Middle frontal gyrus (tissue), 1 donor: ENCODE results near the gene BICDL2.
"Not testable (repeated sequence)": the region's sequence is repeated elsewhere in the genome, so short reads cannot be mapped to it uniquely, and the experiment has no call there.

Source experiments
- DNase-seq: peaks from one replicate; pipeline ENCODE4 v3.0.0-alpha.2; 2015; ENCODE audit warnings: low spot score; ENCODE audit errors: extremely low spot score

The BICDL2 gene

DNA sequence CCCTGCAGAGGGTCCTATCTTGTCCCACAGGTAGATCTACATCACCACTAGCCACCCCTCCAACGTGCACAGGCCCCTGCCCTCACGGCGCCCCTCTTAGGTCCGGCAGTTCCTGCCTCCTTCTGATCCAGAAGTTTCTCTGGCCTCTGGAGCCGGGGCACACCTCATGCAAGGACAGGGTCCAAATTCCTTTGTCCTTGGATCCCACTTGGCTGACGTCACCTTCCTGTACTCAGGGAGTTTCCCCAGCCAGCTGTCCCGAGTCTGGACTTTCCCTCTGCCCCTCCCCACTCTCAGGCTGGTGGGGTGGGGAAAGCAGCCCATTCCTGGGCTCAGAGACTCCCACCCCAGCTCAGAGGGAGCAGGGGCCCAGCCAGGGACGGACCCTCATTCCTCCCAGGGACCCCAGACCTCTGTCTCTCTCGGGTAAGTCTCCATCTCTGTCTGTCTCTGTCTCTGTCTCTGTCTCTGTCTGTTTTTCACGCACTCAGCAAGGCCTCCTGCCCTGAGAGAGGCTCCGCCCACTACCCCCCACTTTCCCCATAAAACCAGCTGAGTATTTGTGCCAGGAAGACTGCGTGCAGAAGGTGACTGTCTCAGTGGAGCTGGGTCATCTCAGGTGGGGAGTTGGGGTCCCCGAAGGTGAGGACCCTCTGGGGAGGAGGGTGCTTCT, 28.5 kb upstream of the BICDL2 start, which contains the start of gene IL32:
IL32 (plus strand) TSS at position 572 of the 673 bp plus-strand sequence. CDS start 172 bp downstream, outside the sequence.
- DNase-seq, result no peak

DNA sequence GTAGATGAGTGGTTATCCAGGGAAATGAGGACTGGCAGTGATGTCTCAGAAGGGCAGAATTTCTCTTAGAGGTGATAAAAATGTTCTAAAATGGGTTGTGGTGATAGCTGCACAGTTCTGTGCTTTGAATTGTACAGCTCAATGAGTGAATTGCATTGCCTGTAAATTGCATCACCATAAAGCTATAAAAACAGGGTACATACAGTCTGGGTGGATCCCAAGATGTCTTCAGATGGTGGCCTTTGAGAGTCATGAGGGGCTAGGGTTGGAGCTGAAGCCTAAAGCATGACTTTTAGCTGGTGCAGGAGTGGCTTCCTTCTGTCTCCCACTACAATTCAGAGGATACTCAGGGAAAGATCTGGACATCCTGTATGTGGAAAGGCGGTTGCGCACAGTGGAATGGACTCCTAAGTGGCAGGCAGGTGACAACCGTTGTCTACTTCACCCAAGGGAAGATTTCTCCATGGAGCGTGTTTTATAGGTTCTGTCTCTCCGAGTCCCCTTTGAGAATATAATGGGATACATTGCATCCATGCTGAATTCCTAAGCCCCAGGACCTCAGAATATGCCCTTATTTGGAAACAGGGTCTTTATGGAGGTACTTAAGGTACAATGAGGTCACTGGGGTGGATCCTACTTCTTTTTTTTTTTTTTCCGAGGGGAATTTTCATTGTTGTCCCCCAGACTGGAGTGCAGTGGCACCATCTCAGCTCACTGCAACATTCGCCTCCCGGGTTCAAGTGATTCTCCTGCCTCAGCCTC, 27.1 kb upstream of the BICDL2 start:
- DNase-seq, result no peak

DNA sequence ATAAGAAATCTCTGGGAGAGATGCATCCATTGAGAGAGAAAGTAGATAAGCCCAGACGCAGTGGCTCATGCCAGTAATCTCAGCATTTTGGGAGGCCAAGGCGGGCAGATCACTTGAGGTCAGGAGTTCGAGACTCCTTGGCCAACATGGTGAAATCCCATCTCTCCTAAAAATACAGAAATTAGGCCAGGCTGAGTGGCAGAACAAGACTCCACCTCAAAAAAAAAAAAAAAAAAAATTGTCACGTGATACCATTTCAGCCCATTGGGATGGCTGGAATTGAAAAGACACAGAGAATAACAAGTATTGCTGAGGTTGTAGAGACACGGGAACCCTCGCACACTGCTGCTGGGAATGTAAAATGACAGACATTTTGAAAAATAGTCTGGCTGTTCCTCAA, 25.8 kb upstream of the BICDL2 start:
- DNase-seq, result no peak

DNA sequence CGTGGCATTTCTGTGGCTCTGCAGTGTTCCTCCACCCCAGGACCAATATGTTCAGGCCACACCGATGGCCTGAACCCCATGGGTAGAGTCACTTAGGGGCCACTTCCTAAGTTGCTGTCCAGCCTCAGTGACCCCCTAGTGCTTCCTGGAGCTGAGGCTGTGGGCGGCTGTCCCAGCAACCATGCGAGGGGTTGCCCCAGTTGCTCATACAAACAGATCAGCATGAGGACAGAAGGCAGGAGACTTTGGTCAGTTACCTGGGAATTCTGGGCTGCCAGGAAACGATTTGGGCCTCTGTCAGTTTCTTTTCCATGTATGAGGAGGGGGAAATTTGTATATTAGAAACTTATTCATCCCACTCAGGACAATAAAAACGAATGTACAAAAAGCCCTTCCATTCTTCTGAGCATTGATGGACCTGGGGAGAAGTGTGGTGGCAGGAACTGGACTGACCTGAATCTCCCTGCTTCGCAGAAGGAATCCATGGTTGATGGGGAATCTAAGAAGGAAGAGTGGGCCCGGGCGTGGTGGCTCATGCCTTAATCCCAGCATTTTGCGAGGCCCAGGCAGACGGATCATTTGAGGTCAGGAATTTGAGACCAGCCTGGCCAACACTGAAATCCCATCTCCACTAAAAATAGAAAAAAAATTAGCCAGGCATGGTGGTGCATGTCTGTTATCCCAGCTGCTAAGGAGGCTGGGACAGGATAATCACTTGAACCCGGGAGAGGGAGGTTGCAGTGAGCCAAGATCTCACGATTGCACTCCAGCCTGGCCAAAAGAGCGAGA, 23.8 kb upstream of the BICDL2 start:
- DNase-seq, result no peak

DNA sequence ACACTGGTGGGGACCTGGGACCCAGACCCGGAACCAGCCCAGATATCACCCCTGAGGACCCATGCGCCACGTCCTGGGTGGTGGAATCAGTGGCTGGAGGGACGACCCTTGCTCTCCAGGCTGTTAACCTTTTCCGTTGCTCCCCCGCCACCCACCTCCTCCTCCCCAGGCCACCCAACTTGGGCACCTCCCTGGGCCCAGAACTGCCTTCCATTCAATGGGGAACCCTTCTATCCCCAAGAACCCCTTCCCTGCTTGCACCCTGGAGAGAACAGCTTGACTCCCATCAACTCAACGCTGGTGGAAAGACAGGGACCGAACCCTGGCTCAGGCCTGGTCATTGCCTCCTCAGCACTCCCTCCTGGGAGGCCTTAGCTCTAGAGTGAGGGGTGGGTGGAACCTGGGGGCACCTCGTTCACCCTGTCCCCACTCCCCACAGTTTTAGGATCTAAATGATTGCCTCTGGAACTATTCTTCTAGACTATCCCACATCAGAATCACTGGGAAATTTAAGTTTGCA, 23.0 kb upstream of the BICDL2 start:
- no peak for DNase-seq

DNA sequence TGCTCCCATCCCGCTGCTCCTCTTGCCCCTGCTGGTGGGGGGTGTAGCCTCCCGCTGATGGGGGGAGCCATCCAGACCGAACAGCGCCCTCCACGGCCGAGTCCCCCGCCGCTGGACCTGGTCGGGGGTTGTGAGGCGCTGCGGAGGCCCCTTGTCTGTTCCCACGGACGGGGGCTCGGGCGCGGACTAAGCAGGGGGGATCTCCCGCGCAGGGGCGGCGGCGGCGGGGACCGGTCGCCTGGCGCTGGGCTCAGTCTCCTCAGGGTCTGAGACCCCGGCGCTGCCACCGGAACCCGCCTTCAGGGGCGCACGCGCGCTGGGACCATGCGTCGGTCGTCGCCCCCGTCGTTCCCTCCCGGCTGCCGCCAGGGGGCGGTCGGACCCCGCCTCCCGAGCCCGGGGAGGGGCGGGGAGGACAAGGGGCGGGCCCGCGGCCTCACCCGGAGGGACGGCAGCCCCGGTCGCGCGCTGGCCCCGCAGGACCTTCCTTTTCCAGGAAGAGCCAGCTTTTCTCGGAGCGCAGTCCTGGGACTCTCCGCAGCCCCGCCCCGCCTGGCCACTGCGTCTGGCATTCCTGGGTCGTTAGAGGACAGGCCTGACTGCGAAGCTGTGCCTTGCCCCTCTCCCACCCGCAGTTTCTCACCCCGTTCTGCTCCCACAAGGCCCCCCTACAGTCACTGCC, 22.4 kb upstream of the BICDL2 start:
- DNase-seq, result peak; percentile 66

DNA sequence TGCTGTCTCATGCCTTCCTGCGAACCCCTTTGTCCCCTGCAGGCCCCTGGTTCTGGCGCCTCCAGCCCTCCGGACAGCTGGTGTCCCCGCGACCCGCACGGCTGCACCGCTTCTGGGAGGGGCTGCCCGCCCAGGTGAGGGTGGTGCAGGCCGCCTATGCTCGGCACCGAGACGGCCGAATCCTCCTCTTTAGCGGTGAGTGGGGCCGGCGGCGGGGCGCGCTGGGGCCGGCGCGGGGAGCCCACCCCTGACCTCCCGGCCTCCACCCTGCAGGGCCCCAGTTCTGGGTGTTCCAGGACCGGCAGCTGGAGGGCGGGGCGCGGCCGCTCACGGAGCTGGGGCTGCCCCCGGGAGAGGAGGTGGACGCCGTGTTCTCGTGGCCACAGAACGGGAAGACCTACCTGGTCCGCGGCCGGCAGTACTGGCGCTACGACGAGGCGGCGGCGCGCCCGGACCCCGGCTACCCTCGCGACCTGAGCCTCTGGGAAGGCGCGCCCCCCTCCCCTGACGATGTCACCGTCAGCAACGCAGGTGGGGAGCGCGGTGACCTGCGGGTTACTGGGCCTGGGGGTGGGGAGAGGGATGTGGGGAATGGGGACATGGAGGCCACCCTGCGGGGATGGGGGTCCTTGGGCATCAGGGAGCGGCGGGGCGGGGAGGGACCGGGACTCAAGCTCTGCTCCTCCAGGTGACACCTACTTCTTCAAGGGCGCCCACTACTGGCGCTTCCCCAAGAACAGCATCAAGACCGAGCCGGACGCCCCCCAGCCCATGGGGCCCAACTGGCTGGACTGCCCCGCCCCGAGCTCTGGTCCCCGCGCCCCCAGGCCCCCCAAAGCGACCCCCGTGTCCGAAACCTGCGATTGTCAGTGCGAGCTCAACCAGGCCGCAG, 21.6 kb upstream of the BICDL2 start:
- no peak for DNase-seq

DNA sequence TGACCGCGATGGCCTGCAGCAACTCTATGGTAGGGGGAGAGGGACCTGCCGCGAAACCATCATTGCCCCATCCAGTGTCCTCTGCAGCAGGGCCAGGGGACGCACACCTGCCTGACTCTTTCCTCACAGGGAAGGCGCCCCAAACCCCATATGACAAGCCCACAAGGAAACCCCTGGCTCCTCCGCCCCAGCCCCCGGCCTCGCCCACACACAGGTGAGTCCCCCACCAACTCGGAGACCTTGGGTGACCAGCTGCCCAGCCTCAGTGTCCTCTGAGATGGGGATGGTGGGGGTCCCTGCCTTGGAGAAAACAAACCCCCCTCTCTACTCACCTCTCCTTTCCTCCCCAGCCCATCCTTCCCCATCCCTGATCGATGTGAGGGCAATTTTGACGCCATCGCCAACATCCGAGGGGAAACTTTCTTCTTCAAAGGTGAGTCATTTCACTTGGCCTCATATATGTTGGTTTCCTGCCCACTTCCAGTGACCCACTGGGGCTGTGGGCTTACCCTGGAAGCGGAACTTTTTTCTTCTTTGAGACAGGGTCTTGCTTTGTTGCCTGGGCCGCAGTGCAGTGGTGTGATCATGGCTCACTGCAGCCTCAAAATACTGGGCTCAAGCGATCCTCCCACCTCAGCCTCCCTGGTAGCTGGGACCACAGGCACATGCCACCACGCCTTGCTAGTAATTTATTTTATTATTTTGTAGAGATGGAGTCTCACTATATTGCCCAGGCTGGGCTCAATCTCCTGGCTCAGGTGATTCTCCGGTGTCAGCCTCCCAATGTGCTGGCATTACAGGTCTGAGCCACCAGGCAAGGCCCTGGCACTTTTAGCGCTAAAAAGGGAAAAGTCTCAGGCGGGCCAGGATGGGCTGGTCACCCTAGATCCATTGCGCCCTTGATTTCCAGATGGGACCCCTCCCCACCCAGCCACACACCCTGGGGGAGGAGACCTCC, 20.7 kb upstream of the BICDL2 start:
- no peak for DNase-seq

DNA sequence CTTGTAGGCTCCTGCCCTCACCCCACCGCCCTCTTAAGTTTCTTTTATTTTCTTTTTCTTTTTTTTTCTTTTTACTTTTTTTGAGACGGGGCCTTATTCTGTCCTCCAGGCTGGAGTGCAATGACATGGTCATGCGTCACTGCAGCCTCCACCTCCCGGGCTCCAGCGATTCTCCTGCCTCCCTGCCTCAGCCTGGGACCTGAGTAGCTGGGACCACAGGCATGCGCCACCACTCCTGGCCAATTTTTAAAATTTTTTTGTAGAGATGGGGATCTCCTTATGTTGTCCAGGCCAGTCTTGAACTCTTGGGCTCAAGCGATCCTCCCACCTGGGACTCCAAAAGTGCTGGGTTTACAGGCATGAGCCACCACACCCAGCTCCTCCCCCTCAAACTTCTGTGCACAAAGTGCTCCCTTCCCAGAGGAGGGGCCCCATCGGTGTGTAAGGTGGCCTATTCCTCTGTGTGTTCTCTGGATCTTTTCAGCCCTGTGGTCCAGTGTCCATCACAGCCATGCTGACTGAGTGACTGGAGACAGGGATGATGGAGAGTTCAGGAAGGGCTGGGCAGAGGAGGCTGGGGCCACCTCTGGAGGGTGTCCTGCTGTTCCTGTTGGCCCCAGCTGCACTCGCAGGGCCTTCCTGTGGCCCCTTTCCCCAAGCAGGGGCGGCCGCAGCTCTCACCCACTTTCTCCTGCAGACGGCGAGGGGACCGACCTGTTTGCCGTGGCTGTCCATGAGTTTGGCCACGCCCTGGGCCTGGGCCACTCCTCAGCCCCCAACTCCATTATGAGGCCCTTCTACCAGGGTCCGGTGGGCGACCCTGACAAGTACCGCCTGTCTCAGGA, 19.8 kb upstream of the BICDL2 start:
- DNase-seq, result no peak

DNA sequence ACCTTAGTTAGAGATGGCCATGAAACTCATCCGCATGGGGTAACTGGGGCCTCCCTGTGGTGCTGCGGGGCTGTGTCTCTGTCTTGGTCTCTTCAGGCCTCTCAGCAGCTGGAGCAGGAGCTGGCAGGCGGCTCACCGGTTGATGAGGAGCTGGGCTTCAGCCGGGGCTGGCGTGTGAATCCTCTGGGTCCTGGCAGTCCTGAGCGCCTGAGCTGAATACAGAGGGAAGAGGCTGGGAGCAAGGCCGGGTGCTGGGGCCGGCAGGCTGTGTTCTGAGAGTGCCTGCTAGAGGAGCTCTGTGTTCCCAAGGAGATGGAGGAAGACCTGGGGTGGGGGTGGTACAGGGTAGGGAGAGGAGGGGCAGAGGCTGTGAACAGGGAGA, 19.0 kb upstream of the BICDL2 start:
- not testable (repeated sequence) for DNase-seq

DNA sequence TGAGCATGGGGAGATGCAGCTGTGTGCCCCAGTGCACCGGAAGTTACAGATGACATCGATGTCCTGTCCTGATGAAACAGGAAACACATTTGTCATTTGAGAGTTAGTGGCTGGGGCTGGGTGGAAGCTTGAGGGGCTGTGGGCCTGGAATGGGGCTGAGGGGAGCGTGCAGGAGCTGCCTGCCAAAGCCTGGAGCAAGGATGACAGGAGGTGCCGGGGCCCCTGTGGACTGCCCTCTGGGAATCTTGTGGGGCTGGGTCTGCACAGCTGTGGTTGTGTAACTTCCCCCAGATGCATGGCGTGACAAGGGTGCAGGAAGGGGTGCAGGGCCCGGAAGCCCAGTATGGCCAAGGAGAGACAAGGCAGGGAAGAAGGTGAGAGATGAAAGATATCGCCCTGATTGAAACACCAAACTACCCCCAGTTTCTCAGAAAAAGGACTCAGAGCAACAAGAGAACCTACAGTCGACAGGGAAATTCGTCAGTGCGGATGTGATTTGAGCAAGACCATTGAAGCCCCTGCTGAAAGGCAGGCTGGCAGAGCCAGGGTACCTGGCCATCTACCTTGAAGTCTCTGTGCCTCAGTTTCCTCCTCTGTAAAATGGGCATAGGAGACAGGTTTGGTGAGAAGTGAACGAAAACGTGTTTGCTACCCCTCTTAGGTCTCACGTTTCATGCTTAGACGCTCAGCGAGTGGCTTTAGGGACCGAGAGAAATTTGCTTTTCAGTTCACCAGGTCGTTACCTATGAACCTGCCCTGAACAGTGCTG, 18.4 kb upstream of the BICDL2 start:
- DNase-seq, result no peak

DNA sequence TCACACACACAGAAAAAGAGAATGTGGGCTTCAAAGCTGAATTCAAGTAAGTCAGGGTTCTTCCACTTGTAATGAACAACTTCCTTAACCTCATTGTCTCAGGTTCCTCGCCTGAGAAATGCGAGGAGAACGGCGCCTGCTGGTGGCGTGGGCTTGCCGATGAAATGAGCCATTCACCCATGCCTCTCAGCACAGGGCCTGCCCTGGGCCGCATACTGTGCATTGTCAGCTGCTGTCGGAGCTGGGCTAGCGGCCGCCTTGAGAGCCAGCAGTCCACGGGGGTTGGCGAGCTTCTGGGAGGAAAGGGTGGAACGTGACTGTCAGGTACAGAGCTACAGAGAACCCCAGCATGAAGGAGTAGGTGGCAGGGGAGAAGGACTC, 16.6 kb upstream of the BICDL2 start:
- DNase-seq, result not testable (repeated sequence)

DNA sequence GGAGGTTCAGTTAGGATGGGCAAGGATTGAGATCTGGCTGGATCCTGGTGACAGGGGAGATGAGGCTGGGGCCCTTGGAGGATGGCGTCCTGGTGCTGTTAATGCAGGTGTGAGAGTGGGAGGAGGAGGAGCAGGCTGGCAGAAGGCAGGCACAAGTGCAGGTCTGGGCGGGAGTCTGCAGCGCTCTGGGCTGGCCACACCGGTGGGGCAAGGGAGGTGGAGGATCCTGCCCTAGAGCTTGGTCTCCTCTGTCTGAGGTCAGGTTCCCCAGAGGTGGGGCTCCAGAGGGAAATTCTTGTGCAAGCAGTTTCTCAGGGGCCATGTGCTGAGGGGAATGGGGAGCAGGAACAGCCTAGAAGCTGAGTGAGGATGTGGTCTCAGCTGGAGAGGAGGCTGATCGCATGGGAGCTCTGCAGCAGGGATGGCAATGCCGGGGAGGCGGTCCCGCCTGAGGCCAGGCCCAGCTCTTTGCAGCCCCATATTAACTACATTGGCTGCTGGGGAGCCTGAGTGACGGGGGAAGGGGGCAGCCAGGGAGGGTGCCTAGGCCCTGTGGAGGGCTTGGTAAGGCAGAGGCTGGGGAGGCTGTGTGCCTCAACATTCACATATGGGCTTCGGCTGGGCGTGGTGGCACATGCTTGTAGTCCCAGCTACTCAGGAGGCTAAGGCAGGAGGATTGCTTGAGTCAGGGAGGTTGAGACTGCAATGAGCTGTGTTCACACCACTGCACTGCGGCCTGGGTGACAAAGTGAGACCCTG, 16.0 kb upstream of the BICDL2 start:
- not testable (repeated sequence) for DNase-seq

DNA sequence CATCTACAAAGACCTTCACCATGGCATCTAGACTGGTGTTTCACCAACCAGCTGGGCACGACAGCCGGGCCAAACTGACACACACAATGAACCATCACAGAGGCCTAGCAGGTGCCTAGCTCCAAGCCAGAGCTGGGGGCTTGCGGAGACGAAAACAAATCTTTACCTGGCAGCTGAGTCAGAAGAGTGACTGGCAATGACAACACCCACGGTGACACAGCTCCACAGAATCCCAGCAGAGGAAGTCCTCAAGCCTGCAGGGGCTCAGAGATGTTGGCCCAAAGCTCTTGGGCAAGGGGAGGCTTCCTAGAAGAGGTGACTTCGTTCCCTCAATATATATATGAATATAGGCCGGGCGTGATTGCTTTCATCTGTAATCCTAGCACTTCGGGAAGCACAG, 14.8 kb upstream of the BICDL2 start:
- no peak for DNase-seq

DNA sequence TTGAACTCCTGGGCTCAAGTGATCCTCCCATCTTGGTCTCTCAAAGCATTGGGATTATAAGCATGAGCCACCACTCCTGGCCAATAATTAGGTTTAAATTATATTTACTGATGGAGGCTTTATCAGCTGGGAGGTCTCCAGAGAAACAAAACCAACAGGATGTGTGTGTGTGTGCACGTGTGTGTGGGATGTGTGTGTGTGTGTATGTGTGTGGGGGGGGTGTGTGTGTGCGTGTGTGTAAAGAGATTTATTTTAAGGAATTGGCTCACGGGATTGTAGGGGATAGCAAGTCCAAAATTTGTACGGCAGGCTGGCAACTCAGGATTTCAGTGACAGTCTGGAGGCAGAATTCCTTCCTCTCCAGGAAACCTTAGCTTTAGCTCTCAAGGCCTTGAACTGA, 14.3 kb upstream of the BICDL2 start:
- no peak for DNase-seq

DNA sequence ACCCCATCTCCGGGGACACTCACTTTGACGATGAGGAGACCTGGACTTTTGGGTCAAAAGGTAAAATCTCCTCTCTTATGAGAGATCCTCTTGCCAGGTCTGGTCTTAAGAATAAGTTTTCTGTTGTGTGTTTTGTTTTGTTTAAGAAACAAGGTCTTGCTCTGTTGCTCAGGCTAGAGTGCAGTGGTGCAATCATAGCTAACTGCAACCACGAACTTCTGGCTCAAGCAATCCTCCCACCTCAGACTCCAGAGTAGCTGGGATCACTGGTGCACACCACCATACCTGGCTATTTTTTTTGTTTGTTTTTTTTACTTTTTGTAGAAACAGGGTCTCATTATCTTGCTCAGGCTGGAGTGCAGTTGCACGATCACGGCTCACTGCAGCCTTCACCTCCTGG, 13.7 kb upstream of the BICDL2 start:
- DNase-seq, result no peak
